ENCODE results near the gene OR51V1.
"Not testable (repeated sequence)": the region's sequence is repeated elsewhere in the genome, so short reads cannot be mapped to it uniquely, and the experiment has no call there.

DNA sequence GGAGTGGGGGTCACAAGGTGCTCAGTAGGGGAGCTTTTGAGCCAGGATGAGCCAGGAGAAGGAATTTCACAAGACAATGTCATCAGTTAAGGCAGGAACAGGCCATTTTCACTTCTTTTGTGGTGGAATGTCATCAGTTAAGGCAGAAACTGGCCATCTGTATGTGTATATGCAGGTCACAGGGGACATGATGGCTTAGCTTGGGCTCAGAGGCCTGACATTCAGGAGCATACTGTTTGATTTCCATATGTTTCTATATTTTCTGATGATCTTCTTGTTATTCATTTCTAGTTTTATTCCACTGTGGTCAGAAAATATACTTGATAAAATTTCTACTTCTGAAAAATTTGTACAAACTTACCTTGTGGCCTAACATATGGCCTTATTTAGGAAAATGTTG, 34.6 kb downstream of the OR51V1 start:
- TF ChIP-seq, protein P1, sequence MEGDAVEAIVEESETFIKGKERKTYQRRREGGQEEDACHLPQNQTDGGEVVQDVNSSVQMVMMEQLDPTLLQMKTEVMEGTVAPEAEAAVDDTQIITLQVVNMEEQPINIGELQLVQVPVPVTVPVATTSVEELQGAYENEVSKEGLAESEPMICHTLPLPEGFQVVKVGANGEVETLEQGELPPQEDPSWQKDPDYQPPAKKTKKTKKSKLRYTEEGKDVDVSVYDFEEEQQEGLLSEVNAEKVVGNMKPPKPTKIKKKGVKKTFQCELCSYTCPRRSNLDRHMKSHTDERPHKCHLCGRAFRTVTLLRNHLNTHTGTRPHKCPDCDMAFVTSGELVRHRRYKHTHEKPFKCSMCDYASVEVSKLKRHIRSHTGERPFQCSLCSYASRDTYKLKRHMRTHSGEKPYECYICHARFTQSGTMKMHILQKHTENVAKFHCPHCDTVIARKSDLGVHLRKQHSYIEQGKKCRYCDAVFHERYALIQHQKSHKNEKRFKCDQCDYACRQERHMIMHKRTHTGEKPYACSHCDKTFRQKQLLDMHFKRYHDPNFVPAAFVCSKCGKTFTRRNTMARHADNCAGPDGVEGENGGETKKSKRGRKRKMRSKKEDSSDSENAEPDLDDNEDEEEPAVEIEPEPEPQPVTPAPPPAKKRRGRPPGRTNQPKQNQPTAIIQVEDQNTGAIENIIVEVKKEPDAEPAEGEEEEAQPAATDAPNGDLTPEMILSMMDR (IDR thresholded peaks at IDR 0.05) = not testable (repeated sequence)
- not testable (repeated sequence) for TF ChIP-seq POLR2A (IDR thresholded peaks at IDR 0.05)
